ENCODE measurements around the gene C16orf95.
"Not testable (repeated sequence)": the region's sequence is repeated elsewhere in the genome, so short reads cannot be mapped to it uniquely, and the experiment has no call there.

Gene C16orf95

DNA sequence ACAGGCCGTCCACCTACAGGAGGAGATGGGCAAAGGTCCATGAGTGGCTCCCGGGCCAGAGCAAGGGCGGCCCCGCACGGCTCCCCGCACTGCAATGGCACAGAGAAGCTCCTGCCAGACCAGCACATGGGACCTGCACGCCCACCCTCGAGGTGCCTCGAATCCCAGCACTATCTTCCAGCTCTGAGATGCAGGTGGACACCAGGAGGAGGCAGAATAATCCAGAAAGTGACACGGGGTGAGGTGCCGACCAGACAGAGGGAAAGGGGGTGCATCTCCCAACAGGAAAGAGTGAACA is 26.5 kb upstream of the C16orf95 start:
- no peak for TF ChIP-seq CTCF (conservative IDR thresholded peaks at IDR 0.05; ENCODE audit: control insufficient read depth, insufficient read depth, low read depth, low read length)
- H3K4me3 ChIP-seq (ENCODE audit: control insufficient read depth, low read depth, low read length), result no peak overlapping the region
- DNase-seq (ENCODE audit: low read depth), result no peak

- TF ChIP-seq CTCF (conservative IDR thresholded peaks at IDR 0.05; ENCODE audit: control insufficient read depth, insufficient read depth, low read depth, low read length), result no peak
- DNase-seq (ENCODE audit: low read depth), result no peak
- H3K4me3 ChIP-seq (ENCODE audit: control insufficient read depth, low read depth, low read length), result no peak overlapping the region
Measured at GRCh38 chr16:87342978-87343752, 26.0 kb upstream of the C16orf95 start.

GRCh38 chr16:87342504-87342903 is 25.3 kb upstream of the C16orf95 start:
- DNase-seq (ENCODE audit: low read depth), result no peak
- TF ChIP-seq CTCF (conservative IDR thresholded peaks at IDR 0.05; ENCODE audit: control insufficient read depth, insufficient read depth, low read depth, low read length), result no peak
- H3K4me3 ChIP-seq (ENCODE audit: control insufficient read depth, low read depth, low read length), result no peak overlapping the region

DNA sequence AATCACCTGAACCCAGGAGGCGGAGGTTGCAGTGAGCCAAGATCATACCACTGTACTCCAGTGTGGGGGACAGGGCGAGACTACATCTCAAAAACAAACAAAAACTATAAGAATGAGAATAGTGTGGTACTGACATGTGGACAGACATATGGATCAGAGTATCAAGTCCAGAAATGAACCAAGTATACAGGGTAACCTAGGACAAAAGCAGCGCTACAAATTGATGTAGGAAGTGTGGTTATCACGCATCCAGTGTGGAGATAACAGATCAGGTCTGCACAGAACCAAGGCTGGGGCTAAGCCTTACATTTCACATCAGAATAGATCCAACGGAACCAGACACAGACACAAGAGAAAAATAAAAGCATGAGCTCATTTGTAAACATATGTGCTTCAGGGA is 23.0 kb upstream of the C16orf95 start:
- DNase-seq (ENCODE audit: low read depth), result no peak
- H3K4me3 ChIP-seq (ENCODE audit: control insufficient read depth, low read depth, low read length), result no peak overlapping the region
- no peak for TF ChIP-seq CTCF (conservative IDR thresholded peaks at IDR 0.05; ENCODE audit: control insufficient read depth, insufficient read depth, low read depth, low read length)

GRCh38 chr16:87339724-87340105 is 22.5 kb upstream of the C16orf95 start:
- H3K4me3 ChIP-seq (ENCODE audit: control insufficient read depth, low read depth, low read length); DNase-seq (ENCODE audit: low read depth): not testable (repeated sequence)

DNA sequence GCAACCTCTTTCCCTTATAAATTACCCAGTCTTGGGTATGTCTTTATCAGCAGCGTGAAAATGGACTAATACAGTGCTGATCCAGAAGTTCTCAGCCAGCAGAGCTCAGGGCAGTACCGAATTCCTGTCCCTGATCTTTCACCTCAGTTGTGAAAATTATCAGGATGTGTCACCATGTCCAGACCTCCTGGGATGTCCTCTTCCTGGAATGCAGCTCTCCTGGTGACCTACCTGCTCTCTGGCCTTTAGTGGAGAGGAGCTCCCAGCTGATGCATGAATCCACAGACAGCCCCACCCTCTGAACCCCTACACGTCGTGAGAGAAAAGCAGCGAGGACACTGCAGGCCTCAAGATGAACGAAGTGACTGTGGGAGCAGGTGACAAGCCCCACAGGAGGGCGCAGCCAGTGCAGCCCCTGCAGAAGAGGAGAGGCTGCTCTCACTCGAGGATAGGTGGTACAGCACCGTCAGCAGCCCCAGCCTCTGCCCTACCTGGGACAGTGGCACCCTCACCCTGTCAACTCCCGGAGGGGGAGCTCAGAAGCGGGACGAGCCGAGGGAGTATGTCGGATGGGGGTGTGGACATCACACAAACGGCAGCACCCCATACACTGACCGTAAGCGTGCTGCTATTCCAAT is 22.0 kb upstream of the C16orf95 start:
- DNase-seq (ENCODE audit: low read depth), result no peak
- TF ChIP-seq CTCF (conservative IDR thresholded peaks at IDR 0.05; ENCODE audit: control insufficient read depth, insufficient read depth, low read depth, low read length), result no peak
- no peak overlapping the region for H3K4me3 ChIP-seq (ENCODE audit: control insufficient read depth, low read depth, low read length)

- no peak for TF ChIP-seq CTCF (conservative IDR thresholded peaks at IDR 0.05; ENCODE audit: control insufficient read depth, insufficient read depth, low read depth, low read length)
- DNase-seq (ENCODE audit: low read depth), result no peak
- no peak overlapping the region for H3K4me3 ChIP-seq (ENCODE audit: control insufficient read depth, low read depth, low read length)
Measured at GRCh38 chr16:87338155-87338765, 21.1 kb upstream of the C16orf95 start.
